Liver (tissue), 9 donors: Measurements from ENCODE around the gene HIF3A. TPM values are rescaled to one million over a fixed set of nuclear protein-coding genes. Genes with fewer than 3 reads are reported as not detected.

Source experiments
- DNase-seq: peaks from one replicate; pipeline ENCODE4 v3.0.0-alpha.2; 2017; ENCODE audit warnings: low spot score
- H3K27ac ChIP-seq, 2 donors: one replicate each; pipeline ENCODE4 v1.7.0; 2013; ENCODE audit warnings: inconsistent platforms in 2 of 2, low read length in 2 of 2, control low read depth in 1 of 2, low read depth in 1 of 2, mild to moderate bottlenecking in 1 of 2
- H3K27me3 ChIP-seq, 4 donors: one replicate each; pipeline versions ENCODE4 v1.6.1 to v1.7.0; 2013; ENCODE audit warnings: low read length in 3 of 4, inconsistent platforms in 1 of 4, mild to moderate bottlenecking in 1 of 4, moderate library complexity in 1 of 4; ENCODE audit not compliant: control insufficient read depth in 4 of 4, insufficient read depth in 4 of 4
- H3K36me3 ChIP-seq, 4 donors: one replicate each; pipeline versions ENCODE4 v1.6.1 to v1.7.0; 2013; ENCODE audit warnings: low read length in 3 of 4, mild to moderate bottlenecking in 3 of 4, low read depth in 1 of 4, moderate library complexity in 1 of 4; ENCODE audit not compliant: control insufficient read depth in 4 of 4, insufficient read depth in 3 of 4
- H3K4me1 ChIP-seq, 4 donors: one replicate each; pipeline versions ENCODE4 v1.6.1 to v1.7.0; 2013; ENCODE audit warnings: low read length in 3 of 4, mild to moderate bottlenecking in 3 of 4, moderate library complexity in 1 of 4; ENCODE audit not compliant: control insufficient read depth in 4 of 4, insufficient read depth in 4 of 4
- H3K4me3 ChIP-seq, 3 donors: one replicate each; pipeline versions ENCODE4 v1.6.1 to v1.7.0; 2013; ENCODE audit warnings: low read length in 3 of 3, control low read depth in 1 of 3, low read depth in 1 of 3, mild to moderate bottlenecking in 1 of 3
- H3K9ac ChIP-seq, 2 donors: one replicate each; pipeline ENCODE4 v1.7.0; 2013; ENCODE audit warnings: low read length in 2 of 2, mild to moderate bottlenecking in 2 of 2, moderate library complexity in 2 of 2, control low read depth in 1 of 2, low read depth in 1 of 2
- H3K9me3 ChIP-seq, 4 donors: one replicate each; pipeline versions ENCODE4 v1.6.1 to v1.7.0; 2013; ENCODE audit warnings: low read length in 3 of 4; ENCODE audit not compliant: control insufficient read depth in 4 of 4
- EGR1 ChIP-seq, 2 donors: IDR thresholded peaks; 2 replicates each; pipeline ENCODE4 v1.6.1; 2016 to 2018; ENCODE audit warnings: antibody characterized with exemption in 2 of 2, low read depth in 2 of 2
- FOXA1 ChIP-seq: IDR thresholded peaks from 2 replicates; pipeline ENCODE4 v1.6.1; 2016; ENCODE audit warnings: antibody characterized with exemption
- FOXA2 ChIP-seq: IDR thresholded peaks from 2 replicates; pipeline ENCODE4 v1.6.1; 2016; ENCODE audit warnings: antibody characterized with exemption
- GABPA ChIP-seq, 2 donors: IDR thresholded peaks in 1 of 2; conservative IDR thresholded peaks in 1 of 2; 2 replicates each; pipeline ENCODE4 v1.6.1; 2016; ENCODE audit warnings: antibody characterized with exemption in 2 of 2, mild to moderate bottlenecking in 1 of 2, moderate library complexity in 1 of 2
- HNF4A ChIP-seq, 2 donors: conservative IDR thresholded peaks; 2 replicates each; pipeline ENCODE4 v1.6.1; 2016; ENCODE audit warnings: antibody characterized with exemption in 2 of 2, mild to moderate bottlenecking in 2 of 2
- HNF4G ChIP-seq: IDR thresholded peaks from 2 replicates; pipeline ENCODE4 v1.6.1; 2016; ENCODE audit warnings: antibody characterized with exemption
- JUND ChIP-seq, 2 donors: IDR thresholded peaks; 2 replicates each; pipeline ENCODE4 v1.6.1; 2016; ENCODE audit warnings: antibody characterized with exemption in 2 of 2
- NR2F2 ChIP-seq: IDR thresholded peaks from 2 replicates; pipeline ENCODE4 v1.6.1; 2016; ENCODE audit warnings: antibody characterized with exemption
- RAD21 ChIP-seq, 2 donors: IDR thresholded peaks; 2 replicates each; pipeline ENCODE4 v1.6.1; 2016; ENCODE audit warnings: antibody characterized with exemption in 2 of 2, mild to moderate bottlenecking in 2 of 2
- RXRA ChIP-seq, 2 donors: IDR thresholded peaks; 2 replicates each; pipeline ENCODE4 v1.6.1; 2017 to 2018; ENCODE audit warnings: antibody characterized with exemption in 2 of 2, mild to moderate bottlenecking in 1 of 2
- SP1 ChIP-seq: IDR thresholded peaks from 2 replicates; pipeline ENCODE4 v1.6.1; 2018; ENCODE audit warnings: antibody characterized with exemption, mild to moderate bottlenecking
- TAF1 ChIP-seq: conservative IDR thresholded peaks from 2 replicates; pipeline ENCODE4 v1.6.1; 2016; ENCODE audit warnings: antibody characterized with exemption, mild to moderate bottlenecking
- YY1 ChIP-seq: IDR thresholded peaks from 2 replicates; pipeline ENCODE4 v1.6.1; 2016; ENCODE audit warnings: antibody characterized with exemption, mild to moderate bottlenecking
- WGBS: extraction: QIAGEN DNeasy Blood & Tissue Kit; methylation state at CpG from one replicate; pipeline ENCODE4 v1.1.7; 2013; 5-methylcytosine and 5-hydroxymethylcytosine counted together
- polyA plus RNA-seq, 2 donors: library from polyadenylated mRNA; stranded (reverse) in 1 of 2; unstranded in 1 of 2; fragments of 200-250 nt in 1 of 2; fragments of >200 nt in 1 of 2; fragmentation: Nextera tagmentation in 1 of 2; extraction: Ambion mirVana in 1 of 2; gene quantifications; one replicate each; pipeline versions ENCODE4 v1.2.1 to v1.2.3, GENCODE V29; 2013 to 2015
- total RNA-seq, 2 donors: library from RNA; depleted of rRNA; stranded (reverse); fragments of >200 nt; gene quantifications; one replicate each; pipeline ENCODE4 v1.2.3, GENCODE V29; 2014
- TF ChIP-seq, protein P1 (sequence below): IDR thresholded peaks from 2 replicates; pipeline ENCODE4 v1.6.1; 2016; ENCODE audit warnings: antibody characterized with exemption, mild to moderate bottlenecking
- TF ChIP-seq, protein P2 (sequence below): fragments of 150-350 bp; IDR thresholded peaks from 2 replicates; pipeline ENCODE4 v1.5.1; 2017; ENCODE audit warnings: improper control_type of control experiment, low read depth, low read length; ENCODE audit not compliant: missing input control
- TF ChIP-seq, protein P3 (sequence below): IDR thresholded peaks from 2 replicates; pipeline ENCODE4 v1.6.1; 2016; ENCODE audit warnings: antibody characterized with exemption
- TF ChIP-seq, protein P4 (sequence below): IDR thresholded peaks from 2 replicates; pipeline ENCODE4 v1.6.1; 2016; ENCODE audit warnings: antibody characterized with exemption
- TF ChIP-seq, protein P5 (sequence below): IDR thresholded peaks from 2 replicates; pipeline ENCODE4 v1.6.1; 2016; ENCODE audit warnings: antibody characterized with exemption
- donor health status: healthy.
- donor health status: healthy.
- donor health status: healthy.
- donor health status: healthy.
- donor health status: healthy.

The HIF3A gene
- total and polyA plus RNA-seq, 4 donors, result 2.2 to 20.5 (median 6.8) TPM

DNA sequence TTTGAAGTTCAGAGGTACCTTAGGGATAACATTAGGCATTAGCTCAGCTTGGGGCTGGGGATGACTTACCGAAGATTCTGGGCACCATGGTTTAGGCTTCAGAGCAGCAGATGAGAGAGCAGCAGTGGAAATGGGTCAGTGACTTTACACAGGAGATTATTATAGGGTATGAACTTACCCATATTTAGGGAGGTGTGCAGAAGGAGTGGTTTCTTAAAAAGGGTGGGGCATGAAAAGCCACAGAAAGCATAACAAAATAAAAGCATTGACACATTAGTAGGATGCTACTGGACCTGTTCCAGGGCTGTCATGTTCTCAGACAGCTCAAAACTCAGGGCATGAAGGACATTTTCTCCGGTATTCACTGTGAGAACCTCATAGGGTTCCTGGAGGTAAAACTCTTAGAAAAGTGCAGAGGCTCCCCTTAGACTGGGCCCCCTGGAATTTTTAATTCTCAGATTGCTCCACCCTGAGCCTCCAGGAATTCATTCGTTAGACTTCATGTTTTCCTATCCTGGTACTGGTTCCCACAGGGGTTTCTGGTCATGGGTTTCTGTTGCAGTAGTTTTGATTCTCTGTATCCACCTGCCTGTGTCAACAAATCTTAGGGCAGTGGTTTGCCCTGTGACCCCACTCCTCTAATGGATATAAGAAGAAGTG, 46.6 kb upstream of the HIF3A start (continued):
- TF ChIP-seq, protein P1, sequence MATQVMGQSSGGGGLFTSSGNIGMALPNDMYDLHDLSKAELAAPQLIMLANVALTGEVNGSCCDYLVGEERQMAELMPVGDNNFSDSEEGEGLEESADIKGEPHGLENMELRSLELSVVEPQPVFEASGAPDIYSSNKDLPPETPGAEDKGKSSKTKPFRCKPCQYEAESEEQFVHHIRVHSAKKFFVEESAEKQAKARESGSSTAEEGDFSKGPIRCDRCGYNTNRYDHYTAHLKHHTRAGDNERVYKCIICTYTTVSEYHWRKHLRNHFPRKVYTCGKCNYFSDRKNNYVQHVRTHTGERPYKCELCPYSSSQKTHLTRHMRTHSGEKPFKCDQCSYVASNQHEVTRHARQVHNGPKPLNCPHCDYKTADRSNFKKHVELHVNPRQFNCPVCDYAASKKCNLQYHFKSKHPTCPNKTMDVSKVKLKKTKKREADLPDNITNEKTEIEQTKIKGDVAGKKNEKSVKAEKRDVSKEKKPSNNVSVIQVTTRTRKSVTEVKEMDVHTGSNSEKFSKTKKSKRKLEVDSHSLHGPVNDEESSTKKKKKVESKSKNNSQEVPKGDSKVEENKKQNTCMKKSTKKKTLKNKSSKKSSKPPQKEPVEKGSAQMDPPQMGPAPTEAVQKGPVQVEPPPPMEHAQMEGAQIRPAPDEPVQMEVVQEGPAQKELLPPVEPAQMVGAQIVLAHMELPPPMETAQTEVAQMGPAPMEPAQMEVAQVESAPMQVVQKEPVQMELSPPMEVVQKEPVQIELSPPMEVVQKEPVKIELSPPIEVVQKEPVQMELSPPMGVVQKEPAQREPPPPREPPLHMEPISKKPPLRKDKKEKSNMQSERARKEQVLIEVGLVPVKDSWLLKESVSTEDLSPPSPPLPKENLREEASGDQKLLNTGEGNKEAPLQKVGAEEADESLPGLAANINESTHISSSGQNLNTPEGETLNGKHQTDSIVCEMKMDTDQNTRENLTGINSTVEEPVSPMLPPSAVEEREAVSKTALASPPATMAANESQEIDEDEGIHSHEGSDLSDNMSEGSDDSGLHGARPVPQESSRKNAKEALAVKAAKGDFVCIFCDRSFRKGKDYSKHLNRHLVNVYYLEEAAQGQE, result no peak
- TF ChIP-seq FOXA2 (no peak), JUND (IDR thresholded peaks at IDR 0.05) (no peak), YY1 (no peak)
- TF ChIP-seq, protein P2, sequence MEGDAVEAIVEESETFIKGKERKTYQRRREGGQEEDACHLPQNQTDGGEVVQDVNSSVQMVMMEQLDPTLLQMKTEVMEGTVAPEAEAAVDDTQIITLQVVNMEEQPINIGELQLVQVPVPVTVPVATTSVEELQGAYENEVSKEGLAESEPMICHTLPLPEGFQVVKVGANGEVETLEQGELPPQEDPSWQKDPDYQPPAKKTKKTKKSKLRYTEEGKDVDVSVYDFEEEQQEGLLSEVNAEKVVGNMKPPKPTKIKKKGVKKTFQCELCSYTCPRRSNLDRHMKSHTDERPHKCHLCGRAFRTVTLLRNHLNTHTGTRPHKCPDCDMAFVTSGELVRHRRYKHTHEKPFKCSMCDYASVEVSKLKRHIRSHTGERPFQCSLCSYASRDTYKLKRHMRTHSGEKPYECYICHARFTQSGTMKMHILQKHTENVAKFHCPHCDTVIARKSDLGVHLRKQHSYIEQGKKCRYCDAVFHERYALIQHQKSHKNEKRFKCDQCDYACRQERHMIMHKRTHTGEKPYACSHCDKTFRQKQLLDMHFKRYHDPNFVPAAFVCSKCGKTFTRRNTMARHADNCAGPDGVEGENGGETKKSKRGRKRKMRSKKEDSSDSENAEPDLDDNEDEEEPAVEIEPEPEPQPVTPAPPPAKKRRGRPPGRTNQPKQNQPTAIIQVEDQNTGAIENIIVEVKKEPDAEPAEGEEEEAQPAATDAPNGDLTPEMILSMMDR, result no peak

DNA sequence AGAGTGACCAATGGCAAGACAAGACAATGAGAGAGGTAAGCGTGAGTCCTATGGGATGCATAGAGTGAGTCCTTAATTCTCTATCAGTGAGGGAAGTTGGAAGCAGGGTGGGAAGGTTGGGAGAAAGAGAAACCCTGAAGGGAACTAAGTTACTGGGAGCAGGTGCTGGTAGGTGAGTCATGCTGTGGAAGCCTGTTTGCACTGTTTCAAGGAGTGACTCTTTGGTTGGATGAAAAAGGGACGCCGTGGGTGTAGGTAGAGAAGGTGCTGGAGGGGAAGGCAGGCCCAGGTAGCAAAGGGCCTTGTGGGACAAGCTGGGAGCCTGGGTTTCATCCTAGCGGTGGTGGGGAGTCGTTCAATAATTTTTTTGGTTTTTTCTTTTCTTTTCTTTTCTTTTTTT, 45.4 kb upstream of the HIF3A start:
- Histone ChIP-seq H3K36me3 (no peaks in the 10 kb centered on the region), H3K27me3 (peaks cover 0 to 3% (median 0%) of the 10 kb centered on the region in 4 donors), H3K9me3 (no peaks in the 10 kb centered on the region), H3K4me3 (no peak overlapping the region), H3K27ac (no peak overlapping the region), H3K4me1 (no peaks in the 10 kb centered on the region), H3K9ac (no peak overlapping the region)
- 69% methylated on average over 5 of the region's 5 CpGs for WGBS
- no peak for DNase-seq
- no peak for TF ChIP-seq HNF4G
- TF ChIP-seq, protein P2, result no peak
- TF ChIP-seq YY1, result no peak
- TF ChIP-seq NR2F2, result no peak
- no peak for TF ChIP-seq JUND (IDR thresholded peaks at IDR 0.05)
- TF ChIP-seq FOXA1, result no peak
- TF ChIP-seq, protein P3, sequence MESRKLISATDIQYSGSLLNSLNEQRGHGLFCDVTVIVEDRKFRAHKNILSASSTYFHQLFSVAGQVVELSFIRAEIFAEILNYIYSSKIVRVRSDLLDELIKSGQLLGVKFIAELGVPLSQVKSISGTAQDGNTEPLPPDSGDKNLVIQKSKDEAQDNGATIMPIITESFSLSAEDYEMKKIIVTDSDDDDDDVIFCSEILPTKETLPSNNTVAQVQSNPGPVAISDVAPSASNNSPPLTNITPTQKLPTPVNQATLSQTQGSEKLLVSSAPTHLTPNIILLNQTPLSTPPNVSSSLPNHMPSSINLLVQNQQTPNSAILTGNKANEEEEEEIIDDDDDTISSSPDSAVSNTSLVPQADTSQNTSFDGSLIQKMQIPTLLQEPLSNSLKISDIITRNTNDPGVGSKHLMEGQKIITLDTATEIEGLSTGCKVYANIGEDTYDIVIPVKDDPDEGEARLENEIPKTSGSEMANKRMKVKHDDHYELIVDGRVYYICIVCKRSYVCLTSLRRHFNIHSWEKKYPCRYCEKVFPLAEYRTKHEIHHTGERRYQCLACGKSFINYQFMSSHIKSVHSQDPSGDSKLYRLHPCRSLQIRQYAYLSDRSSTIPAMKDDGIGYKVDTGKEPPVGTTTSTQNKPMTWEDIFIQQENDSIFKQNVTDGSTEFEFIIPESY, result no peak
- TF ChIP-seq, protein P4, sequence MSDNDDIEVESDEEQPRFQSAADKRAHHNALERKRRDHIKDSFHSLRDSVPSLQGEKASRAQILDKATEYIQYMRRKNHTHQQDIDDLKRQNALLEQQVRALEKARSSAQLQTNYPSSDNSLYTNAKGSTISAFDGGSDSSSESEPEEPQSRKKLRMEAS, result no peak
- TF ChIP-seq RXRA (IDR thresholded peaks at IDR 0.05), result no peak
- TF ChIP-seq EGR1 (IDR thresholded peaks at IDR 0.05; ENCODE audit: low read depth in 2 of 2), result no peak
- no peak for TF ChIP-seq RAD21 (IDR thresholded peaks at IDR 0.05)
- TF ChIP-seq, protein P1, result no peak
- no peak for TF ChIP-seq FOXA2
- no peak for TF ChIP-seq TAF1
- TF ChIP-seq SP1, result no peak
- no peak for TF ChIP-seq GABPA (IDR thresholded peaks at IDR 0.05 in 1 of 2, conservative IDR thresholded peaks at IDR 0.05 in 1 of 2)
- TF ChIP-seq HNF4A (conservative IDR thresholded peaks at IDR 0.05), result no peak
- TF ChIP-seq, protein P5, sequence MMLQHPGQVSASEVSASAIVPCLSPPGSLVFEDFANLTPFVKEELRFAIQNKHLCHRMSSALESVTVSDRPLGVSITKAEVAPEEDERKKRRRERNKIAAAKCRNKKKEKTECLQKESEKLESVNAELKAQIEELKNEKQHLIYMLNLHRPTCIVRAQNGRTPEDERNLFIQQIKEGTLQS, result no peak
